GM12878 (cell line): ENCODE data around the gene HUS1B.
A peak's percentile ranks its signal among the peaks of the same experiment; 100 is the strongest.

Experiments used
- ATF3 ChIP-seq: IDR thresholded peaks from 2 replicates; pipeline ENCODE4 v1.6.1; 2011; ENCODE audit warnings: low read depth, mild to moderate bottlenecking, low read length, moderate library complexity, borderline replicate concordance; ENCODE audit errors: extremely low read depth
- BCL3 ChIP-seq: IDR thresholded peaks from 2 replicates; pipeline ENCODE4 v1.6.1; 2011; ENCODE audit warnings: borderline replicate concordance, low read depth, mild to moderate bottlenecking, moderate library complexity, low read length; ENCODE audit not compliant: insufficient read depth, poor library complexity, severe bottlenecking
- CEBPB ChIP-seq, 2 experiments: fragments of 150-350 bp in 1 of 2; IDR thresholded peaks; 2 replicates each; pipeline ENCODE4 v1.6.1; 2012 to 2014; ENCODE audit warnings: low read depth in 2 of 2, low read length in 2 of 2, borderline replicate concordance in 1 of 2, inconsistent platforms in 1 of 2
- CHD4 ChIP-seq: fragments of 200-600 bp; sonication (generic); IDR thresholded peaks from 2 replicates; pipeline ENCODE4 v1.6.1; 2016; ENCODE audit warnings: mild to moderate bottlenecking
- CTCF ChIP-seq, 3 experiments: IDR thresholded peaks in 2 of 3; conservative IDR thresholded peaks in 1 of 3; 2 replicates each; pipeline ENCODE4 v1.5.1; 2011; ENCODE audit warnings: low read depth in 3 of 3, low read length in 3 of 3, mild to moderate bottlenecking in 3 of 3, control low read depth in 2 of 3, moderate library complexity in 2 of 3, inconsistent platforms in 1 of 3, mixed read lengths in 1 of 3; ENCODE audit not compliant: control insufficient read depth in 2 of 3, insufficient read depth in 1 of 3; ENCODE audit errors: extremely low read depth in 1 of 3
- EP300 ChIP-seq, 2 experiments: fragments of 150-350 bp in 1 of 2; IDR thresholded peaks; 2 replicates each; pipeline ENCODE4 v1.6.1; 2011 to 2012; ENCODE audit warnings: low read depth in 2 of 2, low read length in 2 of 2, borderline replicate concordance in 1 of 2, improper control_type of control experiment in 1 of 2, inconsistent platforms in 1 of 2; ENCODE audit not compliant: control insufficient read depth in 1 of 2
- JUNB ChIP-seq: IDR thresholded peaks from 2 replicates; pipeline ENCODE4 v1.6.1; 2016; ENCODE audit warnings: antibody characterized with exemption, mild to moderate bottlenecking
- JUND ChIP-seq: IDR thresholded peaks from 2 replicates; pipeline ENCODE4 v1.6.1; 2012; ENCODE audit warnings: low read depth, mild to moderate bottlenecking, low read length, improper control_type of control experiment, moderate library complexity
- PKNOX1 ChIP-seq: fragments of 450-650 bp; IDR thresholded peaks from 2 replicates; pipeline ENCODE4 v1.6.1; 2016; ENCODE audit warnings: mild to moderate bottlenecking
- POLR2AphosphoS5 ChIP-seq: IDR thresholded peaks from 2 replicates; pipeline ENCODE4 v1.6.1; 2011; ENCODE audit warnings: mild to moderate bottlenecking, low read length, inconsistent platforms
- RAD51 ChIP-seq: fragments of 450-650 bp; IDR thresholded peaks from 2 replicates; pipeline ENCODE4 v1.6.1; 2016; ENCODE audit warnings: moderate library complexity, mild to moderate bottlenecking, inconsistent platforms
- SIN3A ChIP-seq: IDR thresholded peaks from 2 replicates; pipeline ENCODE4 v1.6.1; 2012; ENCODE audit warnings: low read depth, low read length, improper control_type of control experiment
- ZBTB40 ChIP-seq: fragments of 450-650 bp; IDR thresholded peaks from 2 replicates; pipeline ENCODE4 v1.6.1; 2016; ENCODE audit warnings: mild to moderate bottlenecking, moderate library complexity, borderline replicate concordance
- ZNF274 ChIP-seq: IDR thresholded peaks from one replicate; pipeline ENCODE4 v1.8.0; 2011; ENCODE audit not compliant: insufficient read length, insufficient read depth

- TF ChIP-seq ZBTB40: no peak
- no peak for TF ChIP-seq SIN3A
- no peak for TF ChIP-seq ATF3
- TF ChIP-seq CTCF (IDR thresholded peaks at IDR 0.05 in 2 of 3, conservative IDR thresholded peaks at IDR 0.05 in 1 of 3; ENCODE audit: control insufficient read depth in 2 of 3, extremely low read depth in 1 of 3, insufficient read depth in 1 of 3, low read depth in 3 of 3, low read length in 3 of 3): no peak
- no peak for TF ChIP-seq CEBPB (IDR thresholded peaks at IDR 0.05; ENCODE audit: borderline replicate concordance in 1 of 2, low read depth in 2 of 2, low read length in 2 of 2)
- no peak for TF ChIP-seq CHD4
- TF ChIP-seq POLR2AphosphoS5: 0 out of 2 replicates have a peak, but pooled peaks have one; percentile 1
- TF ChIP-seq RAD51: no peak
- TF ChIP-seq ZNF274: no peak
- TF ChIP-seq JUNB: no peak
- no peak for TF ChIP-seq JUND
- no peak for TF ChIP-seq BCL3
- TF ChIP-seq PKNOX1: no peak
- no peak for TF ChIP-seq EP300 (IDR thresholded peaks at IDR 0.05; ENCODE audit: borderline replicate concordance in 1 of 2, control insufficient read depth in 1 of 2, low read depth in 2 of 2, low read length in 2 of 2)
These were observed 35.5 kb upstream of the HUS1B start for GRCh38 chr6:692356-692851.
